HK-2 (cell line): ENCODE measurements around the gene HMBS.
"Not testable (repeated sequence)": the region's sequence is repeated elsewhere in the genome, so short reads cannot be mapped to it uniquely, and the experiment has no call there.

ENCODE experiments used
- DNase-seq: peaks from one replicate; pipeline ENCODE4 v3.0.0-alpha.2; 2018; ENCODE audit not compliant: unreplicated experiment

Gene HMBS

GRCh38 chr11:119100994-119101758 lies 16.5 kb downstream of the HMBS start:
- no peak for DNase-seq

GRCh38 chr11:119101759-119102423 lies 17.2 kb downstream of the HMBS start, which contains the start of gene DPAGT1:
DPAGT1 (minus strand) TSS chr11:119101853; CDS start chr11:119101655, 198 bp downstream.
- peak; percentile 79 for DNase-seq

- DNase-seq = not testable (repeated sequence)
Observed at GRCh38 chr11:119103161-119103664, 18.5 kb downstream of the HMBS start.

GRCh38 chr11:119103793-119104192 lies 19.1 kb downstream of the HMBS start:
- no peak for DNase-seq

- DNase-seq = peak; percentile 84
Observed at GRCh38 chr11:119106564-119107537, 22.2 kb downstream of the HMBS start, which contains the start of gene C2CD2L. C2CD2L (plus strand) TSS chr11:119107344; CDS start chr11:119107742, 398 bp downstream.

- DNase-seq = no peak
Observed at GRCh38 chr11:119107538-119108145, 23.0 kb downstream of the HMBS start.

GRCh38 chr11:119108146-119108856 lies 23.6 kb downstream of the HMBS start:
- DNase-seq = peak; percentile 34

- no peak for DNase-seq
Observed at GRCh38 chr11:119108857-119109221, 24.2 kb downstream of the HMBS start.

- DNase-seq = no peak
Observed at GRCh38 chr11:119109843-119110242, 25.2 kb downstream of the HMBS start.

- no peak for DNase-seq
Observed at GRCh38 chr11:119110439-119110838, 25.8 kb downstream of the HMBS start.

- DNase-seq = no peak
Observed at GRCh38 chr11:119111361-119111925, 26.8 kb downstream of the HMBS start.

- DNase-seq = no peak
Observed at GRCh38 chr11:119112314-119113020, 27.8 kb downstream of the HMBS start.

GRCh38 chr11:119113716-119114115 lies 29.0 kb downstream of the HMBS start:
- no peak for DNase-seq

GRCh38 chr11:119114351-119114750 lies 29.7 kb downstream of the HMBS start:
- DNase-seq = no peak

GRCh38 chr11:119115484-119116234 lies 31.0 kb downstream of the HMBS start:
- no peak for DNase-seq

GRCh38 chr11:119116235-119116594 lies 31.5 kb downstream of the HMBS start:
- no peak for DNase-seq

- no peak for DNase-seq
Observed at GRCh38 chr11:119116601-119117000, 31.9 kb downstream of the HMBS start.

- DNase-seq = no peak
Observed at GRCh38 chr11:119117004-119117706, 32.5 kb downstream of the HMBS start.
